Calu3 (cell line): Measurements from ENCODE around the gene SLMAP. TPM values are rescaled to one million over a fixed set of nuclear protein-coding genes. Genes with fewer than 3 reads are reported as not detected.
A peak's percentile ranks its signal among the peaks of the same experiment; 100 is the strongest.

Source experiments
- BruUV-seq: library from RNA; stranded (reverse); fragments of 400-500 nt; replicated peaks from 2 replicates; lab custom pipeline; 2021; lab: Mats Ljungman, UMichigan
- CTCF ChIA-PET: fragments of 300-600 bp; sonication (Branson Sonifier 250); formaldehyde crosslinking; loops from one replicate; lab custom pipeline; 2022; ENCODE audit warnings: antibody characterized with exemption; lab: Charles Lee
- DNase-seq: peaks from one replicate; pipeline ENCODE4 v3.0.0; 2022
- H3K27ac Mint-ChIP-seq: one replicate; pipeline ENCODE4 v1.8.0; 2022; ENCODE audit warnings: mixed read lengths; ENCODE audit not compliant: unreplicated experiment
- H3K27me3 Mint-ChIP-seq: one replicate; pipeline ENCODE4 v1.8.0; 2022; ENCODE audit warnings: mixed read lengths; ENCODE audit not compliant: unreplicated experiment
- H3K36me3 Mint-ChIP-seq: one replicate; pipeline ENCODE4 v1.8.0; 2022; ENCODE audit warnings: mild to moderate bottlenecking, moderate library complexity, mixed read lengths; ENCODE audit not compliant: insufficient read depth, unreplicated experiment
- H3K4me1 Mint-ChIP-seq: one replicate; pipeline ENCODE4 v1.8.0; 2022; ENCODE audit warnings: mild to moderate bottlenecking, low read depth, mixed read lengths; ENCODE audit not compliant: unreplicated experiment
- H3K4me3 Mint-ChIP-seq: one replicate; pipeline ENCODE4 v1.8.0; 2022; ENCODE audit warnings: mild to moderate bottlenecking, low read depth, moderate library complexity, mixed read lengths; ENCODE audit not compliant: unreplicated experiment
- H3K9me3 Mint-ChIP-seq: one replicate; pipeline ENCODE4 v1.8.0; 2022; ENCODE audit warnings: low read depth, mixed read lengths; ENCODE audit not compliant: unreplicated experiment
- CTCF ChIP-seq: fragments of 200-600 bp; IDR thresholded peaks from one replicate; pipeline ENCODE4 v1.8.0; 2022; ENCODE audit warnings: antibody characterized with exemption; ENCODE audit not compliant: unreplicated experiment
- intact Hi-C: fragments of 100-400 bp; cut with micrococcal nuclease; formaldehyde crosslinking; loops from one replicate; pipeline ENCODE4 v1.10.0; 2022; ENCODE audit not compliant: unreplicated experiment
- total RNA-seq: library from RNA; stranded (reverse); gene quantifications from 2 replicates; pipeline ENCODE4 v1.2.3, GENCODE V29; 2022

The SLMAP gene
- total RNA-seq, 1 experiment from 2014 or later: 114 TPM

GRCh38 chr3:57851304-57851703 lies 95.2 kb downstream of the SLMAP start:
- no peaks in the 10 kb centered on the region for H3K4me1 Mint-ChIP-seq
- H3K4me3 Mint-ChIP-seq: no peak overlapping the region
- TF ChIP-seq CTCF: no peak
- CTCF ChIA-PET: interaction anchor here (0.7 kb wide), 1 partner anchor 61 kb away, joined by 3 read pairs; no protein-coding TSS in a partner anchor
- no peaks in the 10 kb centered on the region for H3K9me3 Mint-ChIP-seq
- DNase-seq: no peak
- H3K36me3 Mint-ChIP-seq: peaks cover 15% of the 10 kb centered on the region
- intact Hi-C loops: loop anchor here (5.0 to 10.0 kb wide), 2 partner anchors 159 to 217 kb away; partner anchors contain the start of gene DENND6A
- H3K27ac Mint-ChIP-seq: no peak overlapping the region
- BruUV-seq: TSS peak; percentile 19
- no peaks in the 10 kb centered on the region for H3K27me3 Mint-ChIP-seq

GRCh38 chr3:57852896-57853295 lies 96.8 kb downstream of the SLMAP start:
- Mint-ChIP-seq H3K27me3 (no peaks in the 10 kb centered on the region), H3K4me3 (no peak overlapping the region), H3K4me1 (no peaks in the 10 kb centered on the region), H3K27ac (no peak overlapping the region), H3K9me3 (no peaks in the 10 kb centered on the region), H3K36me3 (peaks cover 16% of the 10 kb centered on the region)
- no peak for DNase-seq
- intact Hi-C loops: loop anchor here (5.0 to 10.0 kb wide), 2 partner anchors 161 to 218 kb away; partner anchors contain the start of gene DENND6A
- no TSS peak for BruUV-seq
- TF ChIP-seq CTCF: no peak
- CTCF ChIA-PET: interaction anchor here (0.6 kb wide), 1 partner anchor 30 kb away, joined by 8 read pairs; no protein-coding TSS in a partner anchor

GRCh38 chr3:57855281-57855680 lies 99.2 kb downstream of the SLMAP start:
- Mint-ChIP-seq H3K27me3 (no peaks in the 10 kb centered on the region), H3K27ac (no peak overlapping the region), H3K4me3 (no peak overlapping the region), H3K9me3 (no peaks in the 10 kb centered on the region), H3K4me1 (no peaks in the 10 kb centered on the region), H3K36me3 (peaks cover 28% of the 10 kb centered on the region)
- no peak for TF ChIP-seq CTCF
- no TSS peak for BruUV-seq
- no peak for DNase-seq
- intact Hi-C loops: loop anchor here (10.0 kb wide), 1 partner anchor 220 kb away; no protein-coding TSS in a partner anchor
- CTCF ChIA-PET: interaction anchor here (0.6 kb wide), 1 partner anchor 201 kb away, joined by 3 read pairs; no protein-coding TSS in a partner anchor

- Mint-ChIP-seq H3K27ac (no peak overlapping the region), H3K4me3 (no peak overlapping the region), H3K4me1 (no peaks in the 10 kb centered on the region)
Measured at GRCh38 chr3:57855943-57856342, 99.8 kb downstream of the SLMAP start.

More at GRCh38 chr3:57855943-57856342, 99.8 kb downstream of the SLMAP start:
- Mint-ChIP-seq H3K36me3 (peaks cover 24% of the 10 kb centered on the region), H3K9me3 (no peaks in the 10 kb centered on the region), H3K27me3 (no peaks in the 10 kb centered on the region)
- CTCF ChIA-PET: interaction anchor here (0.6 to 0.7 kb wide), 3 partner anchors 12 to 201 kb away, joined by 3 to 4 read pairs (median 3); no protein-coding TSS in a partner anchor
- no peak for TF ChIP-seq CTCF
- no peak for DNase-seq
- BruUV-seq: no TSS peak
- intact Hi-C loops: loop anchor here (10.0 kb wide), 1 partner anchor 221 kb away; no protein-coding TSS in a partner anchor
